Measurements from ENCODE around the gene AHSG.
A peak's percentile ranks its signal among the peaks of the same experiment; 100 is the strongest.

AHSG gene

GRCh38 chr3:186594591-186595113, 18.2 kb upstream of the AHSG start:
- DNase-seq = no peak

GRCh38 chr3:186596568-186597287, 16.1 kb upstream of the AHSG start:
- DNase-seq = no peak

GRCh38 chr3:186598108-186598784, 14.6 kb upstream of the AHSG start:
- no peak for DNase-seq

GRCh38 chr3:186598794-186599141, 14.1 kb upstream of the AHSG start:
- no peak for DNase-seq

- no peak for DNase-seq
Observed at GRCh38 chr3:186599142-186599784, 13.6 kb upstream of the AHSG start.

- DNase-seq = no peak
Observed at GRCh38 chr3:186599785-186600166, 13.1 kb upstream of the AHSG start.

GRCh38 chr3:186600896-186601295, 12.0 kb upstream of the AHSG start:
- DNase-seq = no peak

GRCh38 chr3:186603159-186603558, 9.7 kb upstream of the AHSG start:
- DNase-seq = no peak

- no peak for DNase-seq
Observed at GRCh38 chr3:186605078-186605477, 7.8 kb upstream of the AHSG start.

GRCh38 chr3:186605561-186606545, 7.0 kb upstream of the AHSG start:
- DNase-seq = no peak

- no peak for DNase-seq
Observed at GRCh38 chr3:186608624-186609215, 4.1 kb upstream of the AHSG start.

GRCh38 chr3:186609247-186609868, 3.5 kb upstream of the AHSG start:
- peak; percentile 11 for DNase-seq

- no peak for DNase-seq
Observed at GRCh38 chr3:186612065-186612464, 795 bp upstream of the AHSG start.

GRCh38 chr3:186613637-186614265, 891 bp downstream of the AHSG start:
- no peak for DNase-seq

- no peak for DNase-seq
Observed at GRCh38 chr3:186614266-186614596, 1.4 kb downstream of the AHSG start.

- peak; percentile 81 for DNase-seq
Observed at GRCh38 chr3:186614597-186615483, 2.0 kb downstream of the AHSG start.

GRCh38 chr3:186616299-186616617, 3.4 kb downstream of the AHSG start:
- no peak for DNase-seq

GRCh38 chr3:186617036-186617946, 4.4 kb downstream of the AHSG start:
- DNase-seq = peak; percentile 91

- DNase-seq = no peak
Observed at GRCh38 chr3:186618318-186618938, 5.6 kb downstream of the AHSG start.
